GM23338 (cell line): ENCODE measurements around the gene AGAP1. TPM values are rescaled to one million over a fixed set of nuclear protein-coding genes. Genes with fewer than 3 reads are reported as not detected.
A peak's percentile ranks its signal among the peaks of the same experiment; 100 is the strongest.

Experiments used
- ATAC-seq: fragments of 200-7000 bp; cut with Tn5 transposase; 3 replicates; pipeline ENCODE4 v1.9.1; 2020
- DNase-seq: peaks from one replicate; pipeline ENCODE4 v3.0.0-alpha.2; 2015; ENCODE audit warnings: low spot score
- H2AFZ ChIP-seq: fragments of 200-600 bp; sonication (generic); 2 replicates; pipeline ENCODE4 v1.8.0; 2016; ENCODE audit warnings: antibody characterized with exemption, mild to moderate bottlenecking, moderate library complexity
- H3F3A ChIP-seq: fragments of 200-600 bp; sonication (generic); replicated peaks from 2 replicates; pipeline ENCODE4 v1.8.0; 2017; ENCODE audit warnings: antibody characterized with exemption, mixed run types, low read depth
- H3K27ac ChIP-seq: fragments of 200-600 bp; sonication (generic); 2 replicates; pipeline ENCODE4 v1.6.1; 2016; ENCODE audit warnings: low read depth
- H3K27me3 ChIP-seq: fragments of 200-600 bp; sonication (generic); 2 replicates; pipeline ENCODE4 v1.8.0; 2016; ENCODE audit warnings: mild to moderate bottlenecking, mixed run types, moderate library complexity; ENCODE audit not compliant: insufficient read depth
- H3K36me3 ChIP-seq: fragments of 200-600 bp; sonication (generic); 2 replicates; pipeline ENCODE4 v1.8.0; 2016; ENCODE audit warnings: mild to moderate bottlenecking; ENCODE audit not compliant: insufficient read depth
- H3K4me1 ChIP-seq: fragments of 200-600 bp; sonication (generic); 2 replicates; pipeline ENCODE4 v1.8.0; 2016; ENCODE audit warnings: mild to moderate bottlenecking, moderate library complexity; ENCODE audit not compliant: insufficient read depth
- H3K4me2 ChIP-seq: fragments of 200-600 bp; sonication (generic); 2 replicates; pipeline ENCODE4 v1.7.1; 2017; ENCODE audit warnings: mixed run types
- H3K4me3 ChIP-seq: fragments of 200-600 bp; sonication (generic); 2 replicates; pipeline ENCODE4 v1.6.1; 2016; ENCODE audit warnings: mixed run types
- H3K79me2 ChIP-seq: fragments of 200-600 bp; sonication (generic); replicated peaks from 2 replicates; pipeline ENCODE4 v1.8.0; 2017; ENCODE audit warnings: mild to moderate bottlenecking; ENCODE audit not compliant: insufficient read depth
- H3K9me2 ChIP-seq: fragments of 200-600 bp; sonication (generic); 2 replicates; pipeline ENCODE4 v1.8.0; 2017; ENCODE audit not compliant: insufficient read depth
- H4K20me1 ChIP-seq: fragments of 200-600 bp; sonication (generic); replicated peaks from 2 replicates; pipeline ENCODE4 v1.8.0; 2017; ENCODE audit warnings: mild to moderate bottlenecking; ENCODE audit not compliant: insufficient read depth
- H3K27ac Mint-ChIP-seq: 2 replicates; pipeline ENCODE4 v1.8.0; 2020; ENCODE audit warnings: inconsistent platforms, mild to moderate bottlenecking, moderate library complexity, mixed read lengths
- H3K27me3 Mint-ChIP-seq: 3 replicates; pipeline ENCODE4 v1.8.0; 2022; ENCODE audit warnings: low read depth, mild to moderate bottlenecking, moderate library complexity, mixed read lengths, inconsistent platforms; ENCODE audit not compliant: insufficient read depth, poor library complexity
- H3K36me3 Mint-ChIP-seq: 3 replicates; pipeline ENCODE4 v1.8.0; 2021; ENCODE audit warnings: low read depth, mild to moderate bottlenecking, inconsistent platforms, moderate library complexity, mixed read lengths
- H3K4me1 Mint-ChIP-seq: 3 replicates; pipeline ENCODE4 v1.8.0; 2020; ENCODE audit warnings: mild to moderate bottlenecking, inconsistent platforms, mixed read lengths
- H3K4me3 Mint-ChIP-seq: 3 replicates; pipeline ENCODE4 v1.8.0; 2021; ENCODE audit warnings: moderate library complexity, mild to moderate bottlenecking, inconsistent platforms, mixed read lengths
- H3K9me3 Mint-ChIP-seq: 3 replicates; pipeline ENCODE4 v1.8.0; 2020; ENCODE audit warnings: moderate library complexity, mild to moderate bottlenecking, inconsistent platforms, mixed read lengths
- CREB1 ChIP-seq: fragments of 250-450 bp; sonication (Bioruptor Pico); IDR thresholded peaks from 2 replicates; pipeline ENCODE4 v1.5.0; 2020; ENCODE audit warnings: low read depth, mild to moderate bottlenecking, moderate library complexity
- CTCF ChIP-seq, 2 experiments: fragments of 200-600 bp in 1 of 2; sonication (generic) in 1 of 2; conservative IDR thresholded peaks; 2 replicates each; pipeline versions ENCODE4 v1.5.1 to v1.6.1; 2016 to 2017; ENCODE audit warnings: antibody characterized with exemption in 2 of 2, low read depth in 2 of 2, mild to moderate bottlenecking in 2 of 2, moderate library complexity in 1 of 2
- ETS1 ChIP-seq: IDR thresholded peaks from 2 replicates; pipeline ENCODE4 v1.6.1; 2016; ENCODE audit warnings: antibody characterized with exemption
- EZH2 ChIP-seq: fragments of 200-600 bp; sonication (generic); IDR thresholded peaks from one replicate; pipeline ENCODE4 v1.8.0; 2017; ENCODE audit warnings: antibody characterized with exemption, mild to moderate bottlenecking, low read depth; ENCODE audit not compliant: unreplicated experiment
- EZH2phosphoT487 ChIP-seq: fragments of 200-600 bp; sonication (generic); IDR thresholded peaks from one replicate; pipeline ENCODE4 v1.8.1; 2018; ENCODE audit warnings: antibody characterized with exemption; ENCODE audit not compliant: unreplicated experiment
- JUNB ChIP-seq: IDR thresholded peaks from one replicate; pipeline ENCODE4 v1.6.1; 2016; ENCODE audit warnings: antibody characterized with exemption; ENCODE audit not compliant: unreplicated experiment
- NANOG ChIP-seq: IDR thresholded peaks from 2 replicates; pipeline ENCODE4 v1.6.1; 2016; ENCODE audit warnings: antibody characterized with exemption, borderline replicate concordance
- POLR2AphosphoS5 ChIP-seq: IDR thresholded peaks from 2 replicates; pipeline ENCODE4 v1.6.1; 2016; ENCODE audit warnings: antibody characterized with exemption, low read depth
- REST ChIP-seq: IDR thresholded peaks from one replicate; pipeline ENCODE4 v1.6.1; 2018; ENCODE audit warnings: antibody characterized with exemption; ENCODE audit not compliant: unreplicated experiment
- STAT1 ChIP-seq: IDR thresholded peaks from one replicate; pipeline ENCODE4 v1.6.1; 2016; ENCODE audit warnings: antibody characterized with exemption; ENCODE audit not compliant: unreplicated experiment
- ZNF114 ChIP-seq: fragments of 250-450 bp; sonication (Bioruptor Pico); IDR thresholded peaks from 2 replicates; pipeline ENCODE4 v1.5.0; 2020; ENCODE audit warnings: mild to moderate bottlenecking, moderate library complexity
- ZNF331 ChIP-seq: fragments of 250-450 bp; sonication (Bioruptor Pico); IDR thresholded peaks from 2 replicates; pipeline ENCODE4 v1.5.0; 2020; ENCODE audit warnings: low read depth, mild to moderate bottlenecking, moderate library complexity
- ZNF462 ChIP-seq: fragments of 250-450 bp; sonication (Bioruptor Pico); IDR thresholded peaks from 2 replicates; pipeline ENCODE4 v1.5.0; 2020; ENCODE audit warnings: mild to moderate bottlenecking, moderate library complexity
- polyA plus RNA-seq: library from polyadenylated mRNA; unstranded; fragments of >200 nt; fragmentation: Nextera tagmentation; extraction: Ambion mirVana; gene quantifications from 2 replicates; pipeline ENCODE4 v1.2.1, GENCODE V29; 2016
- total RNA-seq: library from RNA; depleted of rRNA; stranded (reverse); fragments of >200 nt; shearing (Covaris generic); gene quantifications from 2 replicates; pipeline ENCODE4 v1.2.3, GENCODE V29; 2014

AGAP1 gene
- total and polyA plus RNA-seq, 2 experiments from 2014 or later = 13.3 to 27.9 TPM

GRCh38 chr2:236106761-236107160, 612.9 kb downstream of the AGAP1 start:
- TF ChIP-seq POLR2AphosphoS5 (no peak), REST (no peak), ZNF114 (CRISPR knock-in tag) (no peak), CTCF (conservative IDR thresholded peaks at IDR 0.05; ENCODE audit: low read depth in 2 of 2) (no peak), NANOG (no peak), JUNB (no peak), EZH2phosphoT487 (no peak), STAT1 (no peak), CREB1 (CRISPR knock-in tag) (no peak), ZNF462 (CRISPR knock-in tag) (no peak), EZH2 (no peak), ZNF331 (CRISPR knock-in tag) (no peak), ETS1 (no peak)
- peaks cover 35% of the 10 kb centered on the region for H3K4me1 Mint-ChIP-seq
- Histone ChIP-seq H3K4me1 (peaks cover 21% of the 10 kb centered on the region), H3K36me3 (no peaks in the 10 kb centered on the region), H3K79me2 (no peaks in the 10 kb centered on the region), H3K9me2 (no peaks in the 10 kb centered on the region), H2AFZ (no peak overlapping the region), H3K27ac (no peak overlapping the region), H3K4me2 (no peak overlapping the region), H4K20me1 (no peaks in the 10 kb centered on the region; the same call in 1 of the 2 replicates), H3F3A (0 out of 2 replicates have a peak, but pooled peaks cover 3% of the 10 kb centered on the region), H3K4me3 (no peak overlapping the region), H3K27me3 (no peaks in the 10 kb centered on the region)
- DNase-seq (no peak), ATAC-seq (peak; percentile 7; the same call in 1 of the 3 replicates)
- H3K27ac Mint-ChIP-seq = no peak overlapping the region
- H3K9me3 Mint-ChIP-seq = no peaks in the 10 kb centered on the region
- H3K36me3 Mint-ChIP-seq = peaks cover 4% of the 10 kb centered on the region; the same call in 2 of the 3 replicates
- no peak overlapping the region for H3K4me3 Mint-ChIP-seq
- peaks cover 13% of the 10 kb centered on the region for H3K27me3 Mint-ChIP-seq
